ENCODE results near the gene TMEM203. TPM values are rescaled to one million over a fixed set of nuclear protein-coding genes. Genes with fewer than 3 reads are reported as not detected.

Gene TMEM203
- total RNA-seq, 1 donor from 2014 or later, result 34.2 TPM

GRCh38 chr9:137220317-137221094 lies 15.1 kb upstream of the TMEM203 start:
- FAIRE-seq (no peak), DNase-seq (ENCODE audit: low spot score in 2 of 2) (no peak)

- FAIRE-seq, result no peak
Observed at GRCh38 chr9:137219757-137220316, 14.4 kb upstream of the TMEM203 start.

GRCh38 chr9:137218754-137219271 lies 13.4 kb upstream of the TMEM203 start:
- DNase-seq (ENCODE audit: low spot score in 2 of 2), result no peak
- FAIRE-seq, result no peak

More at GRCh38 chr9:137219757-137220316, 14.4 kb upstream of the TMEM203 start:
- no peak for DNase-seq (ENCODE audit: low spot score in 2 of 2)

- DNase-seq (ENCODE audit: low spot score in 2 of 2), result no peak
- no peak for FAIRE-seq
Observed at GRCh38 chr9:137218212-137218753, 12.8 kb upstream of the TMEM203 start.

GRCh38 chr9:137217276-137218211 lies 12.1 kb upstream of the TMEM203 start:
- DNase-seq (ENCODE audit: low spot score in 2 of 2), result peak in 1 of 2 donors; percentile 69
- no peak for FAIRE-seq

GRCh38 chr9:137216188-137216965 lies 10.9 kb upstream of the TMEM203 start:
- no peak for FAIRE-seq
- no peak for DNase-seq (ENCODE audit: low spot score in 2 of 2)

- no peak for FAIRE-seq
- DNase-seq (ENCODE audit: low spot score in 2 of 2), result no peak
Observed at GRCh38 chr9:137215196-137215986, 9.9 kb upstream of the TMEM203 start.

GRCh38 chr9:137214620-137215019 lies 9.2 kb upstream of the TMEM203 start:
- FAIRE-seq (no peak), DNase-seq (ENCODE audit: low spot score in 2 of 2) (no peak)

- DNase-seq (ENCODE audit: low spot score in 2 of 2) (no peak), FAIRE-seq (no peak)
Observed at GRCh38 chr9:137213160-137214060, 8.0 kb upstream of the TMEM203 start.

GRCh38 chr9:137212520-137212919 lies 7.1 kb upstream of the TMEM203 start:
- DNase-seq (ENCODE audit: low spot score in 2 of 2) (no peak), FAIRE-seq (no peak)

- DNase-seq (ENCODE audit: low spot score in 2 of 2) (no peak), FAIRE-seq (no peak)
Observed at GRCh38 chr9:137211532-137211931, 6.1 kb upstream of the TMEM203 start.

- DNase-seq (ENCODE audit: low spot score in 2 of 2), result no peak
- FAIRE-seq, result no peak
Observed at GRCh38 chr9:137206602-137207001, 1.2 kb upstream of the TMEM203 start.

GRCh38 chr9:137204731-137205125 lies 720 bp downstream of the TMEM203 start:
- FAIRE-seq, result no peak

GRCh38 chr9:137202966-137203365 lies 2.5 kb downstream of the TMEM203 start:
- DNase-seq (ENCODE audit: low spot score in 2 of 2), result no peak
- no peak for FAIRE-seq

More at GRCh38 chr9:137204731-137205125, 720 bp downstream of the TMEM203 start:
- DNase-seq (ENCODE audit: low spot score in 2 of 2), result no peak

GRCh38 chr9:137201205-137201868 lies 4.1 kb downstream of the TMEM203 start:
- no peak for FAIRE-seq
- DNase-seq (ENCODE audit: low spot score in 2 of 2), result no peak

GRCh38 chr9:137200311-137201204 lies 4.9 kb downstream of the TMEM203 start, which contains the start of gene TPRN:
TSS of gene TPRN (minus strand) at chr9:137200741. CDS start at chr9:137200711, 30 bp downstream.
- peak; percentile 100 for DNase-seq (ENCODE audit: low spot score in 2 of 2)
- FAIRE-seq, result peak; percentile 60

Measured in frontal cortex (tissue), 4 donors.